ENCODE data around the gene PFKFB2.

PFKFB2 gene

GRCh38 chr1:207064561-207064960, 11.5 kb downstream of the PFKFB2 start:
- no peak for FAIRE-seq
- TF ChIP-seq CTCF (IDR thresholded peaks at IDR 0.05; ENCODE audit: insufficient read depth, missing control alignments) = no peak
- DNase-seq (ENCODE audit: insufficient read length, low spot score) = no peak

- TF ChIP-seq CTCF (IDR thresholded peaks at IDR 0.05; ENCODE audit: insufficient read depth, missing control alignments) = no peak
- FAIRE-seq (no peak), DNase-seq (ENCODE audit: insufficient read length, low spot score) (no peak)
Measured at GRCh38 chr1:207067185-207067584, 14.1 kb downstream of the PFKFB2 start.

GRCh38 chr1:207067665-207068064, 14.6 kb downstream of the PFKFB2 start:
- DNase-seq (ENCODE audit: insufficient read length, low spot score) (no peak), FAIRE-seq (no peak)
- TF ChIP-seq CTCF (IDR thresholded peaks at IDR 0.05; ENCODE audit: insufficient read depth, missing control alignments) = no peak

- DNase-seq (ENCODE audit: insufficient read length, low spot score) (no peak), FAIRE-seq (no peak)
- TF ChIP-seq CTCF (IDR thresholded peaks at IDR 0.05; ENCODE audit: insufficient read depth, missing control alignments) = no peak
Measured at GRCh38 chr1:207069061-207069460, 16.0 kb downstream of the PFKFB2 start.

- FAIRE-seq = no peak
Measured at GRCh38 chr1:207069858-207070506, 16.9 kb downstream of the PFKFB2 start.

GRCh38 chr1:207070811-207071210, 17.7 kb downstream of the PFKFB2 start:
- FAIRE-seq = no peak
- TF ChIP-seq CTCF (IDR thresholded peaks at IDR 0.05; ENCODE audit: insufficient read depth, missing control alignments) = no peak

More at GRCh38 chr1:207069858-207070506, 16.9 kb downstream of the PFKFB2 start:
- no peak for TF ChIP-seq CTCF (IDR thresholded peaks at IDR 0.05; ENCODE audit: insufficient read depth, missing control alignments)
- DNase-seq (ENCODE audit: insufficient read length, low spot score) = no peak

GRCh38 chr1:207071426-207071825, 18.4 kb downstream of the PFKFB2 start:
- FAIRE-seq (no peak), DNase-seq (ENCODE audit: insufficient read length, low spot score) (no peak)
- TF ChIP-seq CTCF (IDR thresholded peaks at IDR 0.05; ENCODE audit: insufficient read depth, missing control alignments) = no peak

More at GRCh38 chr1:207070811-207071210, 17.7 kb downstream of the PFKFB2 start:
- no peak for DNase-seq (ENCODE audit: insufficient read length, low spot score)
